ENCODE results near the gene ORC3. TPM values are rescaled to one million over a fixed set of nuclear protein-coding genes. Genes with fewer than 3 reads are reported as not detected.

Gene ORC3
- total RNA-seq (2022) (32.7 and 35.1 TPM in 2 replicates), Bru-seq, nascent RNA (percentile 75 among the genes with signal in this experiment), BruChase-seq, experiment 1, labeled RNA remaining after a 6-hour chase (percentile 67 among the genes with signal in this experiment), BruChase-seq, experiment 2, labeled RNA remaining after a 2-hour chase (percentile 69 among the genes with signal in this experiment)
- long read RNA-seq, transcript ORC3-201 (20 exons, 2,501 nt): minor isoform, 29 of 190 reads
- long read RNA-seq, transcript ORC3-202 (20 exons, 2,512 nt): major isoform, 30 of 190 reads
- long read RNA-seq, partial matches to known transcripts: 98 of 190 reads
- long read RNA-seq, other reads (novel, unspliced or antisense): 33 of 190 reads

- Mint-ChIP-seq H3K27ac (ENCODE audit: unreplicated experiment) (peak within 1 kb of the TSS; percentile 77), H3K4me1 (ENCODE audit: low read depth, unreplicated experiment) (peaks cover 23% of the 10 kb centered on the region), H3K36me3 (ENCODE audit: insufficient read depth, unreplicated experiment) (peaks cover 25% of the 10 kb centered on the region), H3K9me3 (ENCODE audit: low read depth, unreplicated experiment) (no peaks in the 10 kb centered on the region), H3K4me3 (ENCODE audit: low read depth, unreplicated experiment) (peak within 1 kb of the TSS; percentile 88), H3K27me3 (ENCODE audit: unreplicated experiment) (no peaks in the 10 kb centered on the region)
- TF ChIP-seq CTCF (IDR thresholded peaks at IDR 0.05; ENCODE audit: unreplicated experiment): no peak
- CTCF ChIA-PET: interaction anchor here (0.7 kb wide), 1 partner anchor 27 kb away, joined by 3 read pairs; no protein-coding TSS in a partner anchor
- BruUV-seq (replicated peaks): no TSS peak
- DNase-seq: peak; percentile 97
- intact Hi-C loops (cut with micrococcal nuclease; ENCODE audit: unreplicated experiment): loop anchor here (10.0 kb wide), 1 partner anchor 195 kb away; no protein-coding TSS in a partner anchor
Measured at GRCh38 chr6:87589693-87590416, at the start of gene ORC3, which contains the start of gene RARS2. Gene ORC3, plus strand, starts transcription at chr6:87590135. Its CDS starts 34 bp downstream, at chr6:87590169. Gene RARS2, minus strand, starts transcription at chr6:87589987. Its CDS starts 30 bp downstream, at chr6:87589957.

GRCh38 chr6:87540539-87540938 is 49.4 kb upstream of the ORC3 start:
- CTCF ChIA-PET: no interaction called here
- TF ChIP-seq CTCF (IDR thresholded peaks at IDR 0.05; ENCODE audit: unreplicated experiment): no peak
- no peak for DNase-seq
- intact Hi-C loops (cut with micrococcal nuclease; ENCODE audit: unreplicated experiment): no loop called here
- Mint-ChIP-seq H3K4me1 (ENCODE audit: low read depth, unreplicated experiment) (no peaks in the 10 kb centered on the region), H3K4me3 (ENCODE audit: low read depth, unreplicated experiment) (no peak overlapping the region), H3K9me3 (ENCODE audit: low read depth, unreplicated experiment) (peaks cover 2% of the 10 kb centered on the region), H3K27me3 (ENCODE audit: unreplicated experiment) (no peaks in the 10 kb centered on the region), H3K36me3 (ENCODE audit: insufficient read depth, unreplicated experiment) (peaks cover 6% of the 10 kb centered on the region), H3K27ac (ENCODE audit: unreplicated experiment) (no peak overlapping the region)
- BruUV-seq (replicated peaks): no TSS peak

- Mint-ChIP-seq H3K4me1 (ENCODE audit: low read depth, unreplicated experiment) (no peaks in the 10 kb centered on the region), H3K4me3 (ENCODE audit: low read depth, unreplicated experiment) (no peak overlapping the region), H3K27ac (ENCODE audit: unreplicated experiment) (no peak overlapping the region), H3K36me3 (ENCODE audit: insufficient read depth, unreplicated experiment) (peaks cover 6% of the 10 kb centered on the region), H3K27me3 (ENCODE audit: unreplicated experiment) (no peaks in the 10 kb centered on the region), H3K9me3 (ENCODE audit: low read depth, unreplicated experiment) (peaks cover 2% of the 10 kb centered on the region)
- no peak for TF ChIP-seq CTCF (IDR thresholded peaks at IDR 0.05; ENCODE audit: unreplicated experiment)
- CTCF ChIA-PET: no interaction called here
- DNase-seq: no peak
- intact Hi-C loops (cut with micrococcal nuclease; ENCODE audit: unreplicated experiment): no loop called here
- no TSS peak for BruUV-seq (replicated peaks)
Measured at GRCh38 chr6:87541041-87541440, 48.9 kb upstream of the ORC3 start.

- Mint-ChIP-seq H3K27ac (ENCODE audit: unreplicated experiment) (no peak overlapping the region), H3K36me3 (ENCODE audit: insufficient read depth, unreplicated experiment) (peaks cover 6% of the 10 kb centered on the region), H3K27me3 (ENCODE audit: unreplicated experiment) (no peaks in the 10 kb centered on the region), H3K4me1 (ENCODE audit: low read depth, unreplicated experiment) (no peaks in the 10 kb centered on the region), H3K9me3 (ENCODE audit: low read depth, unreplicated experiment) (peaks cover 2% of the 10 kb centered on the region), H3K4me3 (ENCODE audit: low read depth, unreplicated experiment) (no peak overlapping the region)
- no peak for TF ChIP-seq CTCF (IDR thresholded peaks at IDR 0.05; ENCODE audit: unreplicated experiment)
- BruUV-seq (replicated peaks): no TSS peak
- intact Hi-C loops (cut with micrococcal nuclease; ENCODE audit: unreplicated experiment): no loop called here
- CTCF ChIA-PET: no interaction called here
- no peak for DNase-seq
Measured at GRCh38 chr6:87541744-87542143, 48.2 kb upstream of the ORC3 start.
